ENCODE measurements around the gene PARP11.

- no peak for TF ChIP-seq CTCF (IDR thresholded peaks at IDR 0.05; ENCODE audit: insufficient read depth, low read length)
- no peak for TF ChIP-seq POLR2AphosphoS5 (IDR thresholded peaks at IDR 0.05; ENCODE audit: low read depth)
- no peak for TF ChIP-seq GABPA (IDR thresholded peaks at IDR 0.05; ENCODE audit: low read depth)
- TF ChIP-seq REST (IDR thresholded peaks at IDR 0.05; ENCODE audit: insufficient replicate concordance, low read depth), result no peak
- TF ChIP-seq SPI1 (IDR thresholded peaks at IDR 0.05; ENCODE audit: borderline replicate concordance, low read depth), result no peak
These were observed 23.2 kb upstream of the PARP11 start for GRCh38 chr12:3896356-3896755.
